HEK293 (cell line): ENCODE measurements around the gene RGS19.
A peak's percentile ranks its signal among the peaks of the same experiment; 100 is the strongest.

Experiments used
- IKZF3 ChIP-seq: fragments of 450-650 bp; IDR thresholded peaks from 2 replicates; pipeline ENCODE4 v1.5.0; 2018; ENCODE audit warnings: missing biosample characterization, mild to moderate bottlenecking, missing genetic modification characterization, moderate library complexity
- KLF10 ChIP-seq: fragments of 450-650 bp; IDR thresholded peaks from 2 replicates; pipeline ENCODE4 v1.5.1; 2018; ENCODE audit warnings: missing biosample characterization, mild to moderate bottlenecking, missing genetic modification characterization
- KLF8 ChIP-seq: fragments of 450-650 bp; formaldehyde crosslinking; IDR thresholded peaks from 2 replicates; pipeline ENCODE4 v1.5.1; 2016; ENCODE audit warnings: missing biosample characterization, missing genetic modification characterization
- YY1 ChIP-seq: fragments of 450-650 bp; formaldehyde crosslinking; IDR thresholded peaks from 2 replicates; pipeline ENCODE4 v1.5.1; 2018; ENCODE audit warnings: missing biosample characterization, missing genetic modification characterization
- ZIC2 ChIP-seq: fragments of 450-650 bp; formaldehyde crosslinking; IDR thresholded peaks from 2 replicates; pipeline ENCODE4 v1.5.1; 2016; ENCODE audit warnings: missing biosample characterization, missing genetic modification characterization
- ZNF221 ChIP-seq: fragments of 450-650 bp; formaldehyde crosslinking; IDR thresholded peaks from 2 replicates; pipeline ENCODE4 v1.5.1; 2017; ENCODE audit warnings: missing biosample characterization, missing genetic modification characterization, borderline replicate concordance
- ZNF341 ChIP-seq: fragments of 450-650 bp; formaldehyde crosslinking; IDR thresholded peaks from 2 replicates; pipeline ENCODE4; 2016; ENCODE audit warnings: low read depth, missing biosample characterization, missing genetic modification characterization
- ZNF394 ChIP-seq: fragments of 450-650 bp; formaldehyde crosslinking; IDR thresholded peaks from 2 replicates; pipeline ENCODE4 v1.5.1; 2016; ENCODE audit warnings: missing biosample characterization, missing genetic modification characterization, mild to moderate bottlenecking, moderate library complexity, borderline replicate concordance
- ZNF423 ChIP-seq: fragments of 450-650 bp; formaldehyde crosslinking; IDR thresholded peaks from 2 replicates; pipeline ENCODE4 v1.5.1; 2016; ENCODE audit warnings: missing biosample characterization, missing genetic modification characterization
- ZNF558 ChIP-seq: fragments of 450-650 bp; formaldehyde crosslinking; IDR thresholded peaks from 2 replicates; pipeline ENCODE4 v1.5.1; 2016; ENCODE audit warnings: missing biosample characterization, missing genetic modification characterization
- ZNF596 ChIP-seq: fragments of 450-650 bp; IDR thresholded peaks from 2 replicates; pipeline ENCODE4 v1.5.0; 2018; ENCODE audit warnings: missing biosample characterization, mild to moderate bottlenecking, missing genetic modification characterization, moderate library complexity
- ZNF610 ChIP-seq: fragments of 450-650 bp; formaldehyde crosslinking; IDR thresholded peaks from 2 replicates; pipeline ENCODE4 v1.5.1; 2016; ENCODE audit warnings: missing biosample characterization, missing genetic modification characterization, borderline replicate concordance
- ZNF76 ChIP-seq: fragments of 450-650 bp; formaldehyde crosslinking; IDR thresholded peaks from 2 replicates; pipeline ENCODE4; 2016; ENCODE audit warnings: low read depth, missing biosample characterization, missing genetic modification characterization, borderline replicate concordance
- ZNF777 ChIP-seq: fragments of 450-650 bp; formaldehyde crosslinking; IDR thresholded peaks from 2 replicates; pipeline ENCODE4 v1.5.1; 2017; ENCODE audit warnings: missing biosample characterization, missing genetic modification characterization, borderline replicate concordance
- ZNF837 ChIP-seq: fragments of 450-650 bp; formaldehyde crosslinking; IDR thresholded peaks from 2 replicates; pipeline ENCODE4 v1.5.1; 2016; ENCODE audit warnings: missing biosample characterization, missing genetic modification characterization
- ZXDB ChIP-seq: fragments of 450-650 bp; formaldehyde crosslinking; IDR thresholded peaks from 2 replicates; pipeline ENCODE4 v1.5.1; 2016; ENCODE audit warnings: missing biosample characterization, missing genetic modification characterization
- TF ChIP-seq, protein P1 (sequence below): fragments of 450-650 bp; formaldehyde crosslinking; IDR thresholded peaks from 2 replicates; pipeline ENCODE4 v1.5.1; 2016; ENCODE audit warnings: missing biosample characterization, missing genetic modification characterization
- TF ChIP-seq, protein P2 (sequence below): fragments of 450-650 bp; formaldehyde crosslinking; IDR thresholded peaks from 2 replicates; pipeline ENCODE4 v1.5.1; 2016; ENCODE audit warnings: missing biosample characterization, missing genetic modification characterization
- TF ChIP-seq, protein P3 (sequence below): fragments of 450-650 bp; formaldehyde crosslinking; optimal IDR thresholded peaks from 2 replicates; pipeline ENCODE3; 2016; ENCODE audit warnings: missing biosample characterization, mild to moderate bottlenecking, missing genetic modification characterization
- TF ChIP-seq, protein P4 (sequence below): fragments of 450-650 bp; formaldehyde crosslinking; IDR thresholded peaks from 2 replicates; pipeline ENCODE4 v1.5.1; 2016; ENCODE audit warnings: missing biosample characterization, missing genetic modification characterization
- TF ChIP-seq, protein P5 (sequence below): fragments of 450-650 bp; formaldehyde crosslinking; IDR thresholded peaks from 2 replicates; pipeline ENCODE4 v1.5.1; 2017; ENCODE audit warnings: missing biosample characterization, missing genetic modification characterization
- TF ChIP-seq, protein P6 (sequence below): fragments of 450-650 bp; formaldehyde crosslinking; IDR thresholded peaks from 2 replicates; pipeline ENCODE4 v1.5.1; 2016; ENCODE audit warnings: missing biosample characterization, missing genetic modification characterization
- TF ChIP-seq, protein P7 (sequence below): fragments of 450-650 bp; IDR thresholded peaks from 2 replicates; pipeline ENCODE4 v1.5.1; 2018; ENCODE audit warnings: missing biosample characterization, missing genetic modification characterization

Gene RGS19

DNA sequence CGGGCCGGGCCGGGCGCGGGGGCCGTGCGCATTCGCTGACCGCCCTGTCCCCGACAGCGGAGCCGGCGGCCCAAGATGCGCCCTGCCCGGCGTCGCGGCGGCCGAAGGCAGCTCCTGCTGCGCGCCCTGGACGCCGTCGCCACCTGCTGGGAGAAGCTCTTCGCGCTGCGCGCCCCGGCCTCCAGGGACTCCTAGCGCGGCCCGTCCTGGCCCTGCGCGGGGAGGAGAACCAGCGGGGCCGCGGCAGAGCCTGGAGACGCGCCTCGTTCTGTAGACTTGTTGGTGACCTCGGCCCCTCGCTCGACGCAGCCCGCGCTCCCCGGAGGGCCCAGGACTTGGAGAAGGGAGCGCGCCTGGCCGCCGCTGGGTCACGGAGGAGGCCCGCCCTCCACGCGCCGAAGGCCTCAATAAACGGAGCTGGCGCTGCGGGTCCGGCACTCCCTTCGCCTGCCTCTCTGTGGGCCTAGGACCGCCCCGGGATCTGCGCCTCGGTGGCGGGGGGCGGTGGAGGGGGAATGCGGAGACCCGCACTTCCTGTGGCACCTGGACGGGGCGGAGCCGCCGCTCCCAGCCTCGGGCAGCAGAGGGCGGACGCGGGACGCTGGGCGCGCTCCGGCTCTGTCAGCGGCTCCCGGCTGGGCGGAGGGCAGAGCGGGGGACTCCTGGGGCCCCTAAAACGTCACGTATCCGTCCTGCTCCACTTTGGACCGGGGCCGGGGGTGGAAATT is 40.6 kb downstream of the RGS19 start (continued):
- TF ChIP-seq, protein P1, sequence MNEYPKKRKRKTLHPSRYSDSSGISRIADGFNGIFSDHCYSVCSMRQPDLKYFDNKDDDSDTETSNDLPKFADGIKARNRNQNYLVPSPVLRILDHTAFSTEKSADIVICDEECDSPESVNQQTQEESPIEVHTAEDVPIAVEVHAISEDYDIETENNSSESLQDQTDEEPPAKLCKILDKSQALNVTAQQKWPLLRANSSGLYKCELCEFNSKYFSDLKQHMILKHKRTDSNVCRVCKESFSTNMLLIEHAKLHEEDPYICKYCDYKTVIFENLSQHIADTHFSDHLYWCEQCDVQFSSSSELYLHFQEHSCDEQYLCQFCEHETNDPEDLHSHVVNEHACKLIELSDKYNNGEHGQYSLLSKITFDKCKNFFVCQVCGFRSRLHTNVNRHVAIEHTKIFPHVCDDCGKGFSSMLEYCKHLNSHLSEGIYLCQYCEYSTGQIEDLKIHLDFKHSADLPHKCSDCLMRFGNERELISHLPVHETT (tag by site-specific recombination): no peak
- TF ChIP-seq ZNF221 (tag by site-specific recombination): no peak
- no peak for TF ChIP-seq ZNF558 (tag by site-specific recombination)
- peak; percentile 73 for TF ChIP-seq ZNF777
- no peak for TF ChIP-seq ZNF596 (tag by site-specific recombination)
- peak; percentile 65 for TF ChIP-seq ZNF341 (tag by site-specific recombination)
- peak; percentile 90 for TF ChIP-seq ZNF423 (tag by site-specific recombination)
- TF ChIP-seq ZNF837 (tag by site-specific recombination): 0 out of 2 replicates have a peak, but pooled peaks have one; percentile 26
- TF ChIP-seq IKZF3 (tag by site-specific recombination): 0 out of 2 replicates have a peak, but pooled peaks have one; percentile 7
- peak; percentile 45; the same call in 1 of the 2 replicates for TF ChIP-seq ZNF610 (tag by site-specific recombination)
- peak; percentile 61; the same call in 1 of the 2 replicates for TF ChIP-seq KLF8
- TF ChIP-seq, protein P2, sequence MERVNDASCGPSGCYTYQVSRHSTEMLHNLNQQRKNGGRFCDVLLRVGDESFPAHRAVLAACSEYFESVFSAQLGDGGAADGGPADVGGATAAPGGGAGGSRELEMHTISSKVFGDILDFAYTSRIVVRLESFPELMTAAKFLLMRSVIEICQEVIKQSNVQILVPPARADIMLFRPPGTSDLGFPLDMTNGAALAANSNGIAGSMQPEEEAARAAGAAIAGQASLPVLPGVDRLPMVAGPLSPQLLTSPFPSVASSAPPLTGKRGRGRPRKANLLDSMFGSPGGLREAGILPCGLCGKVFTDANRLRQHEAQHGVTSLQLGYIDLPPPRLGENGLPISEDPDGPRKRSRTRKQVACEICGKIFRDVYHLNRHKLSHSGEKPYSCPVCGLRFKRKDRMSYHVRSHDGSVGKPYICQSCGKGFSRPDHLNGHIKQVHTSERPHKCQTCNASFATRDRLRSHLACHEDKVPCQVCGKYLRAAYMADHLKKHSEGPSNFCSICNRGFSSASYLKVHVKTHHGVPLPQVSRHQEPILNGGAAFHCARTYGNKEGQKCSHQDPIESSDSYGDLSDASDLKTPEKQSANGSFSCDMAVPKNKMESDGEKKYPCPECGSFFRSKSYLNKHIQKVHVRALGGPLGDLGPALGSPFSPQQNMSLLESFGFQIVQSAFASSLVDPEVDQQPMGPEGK: peak; percentile 88
- TF ChIP-seq, protein P3, sequence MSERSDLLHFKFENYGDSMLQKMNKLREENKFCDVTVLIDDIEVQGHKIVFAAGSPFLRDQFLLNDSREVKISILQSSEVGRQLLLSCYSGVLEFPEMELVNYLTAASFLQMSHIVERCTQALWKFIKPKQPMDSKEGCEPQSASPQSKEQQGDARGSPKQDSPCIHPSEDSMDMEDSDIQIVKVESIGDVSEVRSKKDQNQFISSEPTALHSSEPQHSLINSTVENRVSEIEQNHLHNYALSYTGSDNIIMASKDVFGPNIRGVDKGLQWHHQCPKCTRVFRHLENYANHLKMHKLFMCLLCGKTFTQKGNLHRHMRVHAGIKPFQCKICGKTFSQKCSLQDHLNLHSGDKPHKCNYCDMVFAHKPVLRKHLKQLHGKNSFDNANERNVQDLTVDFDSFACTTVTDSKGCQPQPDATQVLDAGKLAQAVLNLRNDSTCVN (tag by site-specific recombination): peak; percentile 99
- TF ChIP-seq ZXDB (tag by site-specific recombination): peak; percentile 69
- TF ChIP-seq YY1: 0 out of 2 replicates have a peak, but pooled peaks have one; percentile 10
- TF ChIP-seq ZNF394: peak; percentile 51; the same call in 1 of the 2 replicates
- peak; percentile 55; the same call in 1 of the 2 replicates for TF ChIP-seq ZNF76 (tag by site-specific recombination)
- TF ChIP-seq, protein P4, sequence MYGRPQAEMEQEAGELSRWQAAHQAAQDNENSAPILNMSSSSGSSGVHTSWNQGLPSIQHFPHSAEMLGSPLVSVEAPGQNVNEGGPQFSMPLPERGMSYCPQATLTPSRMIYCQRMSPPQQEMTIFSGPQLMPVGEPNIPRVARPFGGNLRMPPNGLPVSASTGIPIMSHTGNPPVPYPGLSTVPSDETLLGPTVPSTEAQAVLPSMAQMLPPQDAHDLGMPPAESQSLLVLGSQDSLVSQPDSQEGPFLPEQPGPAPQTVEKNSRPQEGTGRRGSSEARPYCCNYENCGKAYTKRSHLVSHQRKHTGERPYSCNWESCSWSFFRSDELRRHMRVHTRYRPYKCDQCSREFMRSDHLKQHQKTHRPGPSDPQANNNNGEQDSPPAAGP (tag by site-specific recombination): peak; percentile 81
- TF ChIP-seq, protein P5, sequence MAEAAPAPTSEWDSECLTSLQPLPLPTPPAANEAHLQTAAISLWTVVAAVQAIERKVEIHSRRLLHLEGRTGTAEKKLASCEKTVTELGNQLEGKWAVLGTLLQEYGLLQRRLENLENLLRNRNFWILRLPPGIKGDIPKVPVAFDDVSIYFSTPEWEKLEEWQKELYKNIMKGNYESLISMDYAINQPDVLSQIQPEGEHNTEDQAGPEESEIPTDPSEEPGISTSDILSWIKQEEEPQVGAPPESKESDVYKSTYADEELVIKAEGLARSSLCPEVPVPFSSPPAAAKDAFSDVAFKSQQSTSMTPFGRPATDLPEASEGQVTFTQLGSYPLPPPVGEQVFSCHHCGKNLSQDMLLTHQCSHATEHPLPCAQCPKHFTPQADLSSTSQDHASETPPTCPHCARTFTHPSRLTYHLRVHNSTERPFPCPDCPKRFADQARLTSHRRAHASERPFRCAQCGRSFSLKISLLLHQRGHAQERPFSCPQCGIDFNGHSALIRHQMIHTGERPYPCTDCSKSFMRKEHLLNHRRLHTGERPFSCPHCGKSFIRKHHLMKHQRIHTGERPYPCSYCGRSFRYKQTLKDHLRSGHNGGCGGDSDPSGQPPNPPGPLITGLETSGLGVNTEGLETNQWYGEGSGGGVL: peak; percentile 93
- TF ChIP-seq, protein P6, sequence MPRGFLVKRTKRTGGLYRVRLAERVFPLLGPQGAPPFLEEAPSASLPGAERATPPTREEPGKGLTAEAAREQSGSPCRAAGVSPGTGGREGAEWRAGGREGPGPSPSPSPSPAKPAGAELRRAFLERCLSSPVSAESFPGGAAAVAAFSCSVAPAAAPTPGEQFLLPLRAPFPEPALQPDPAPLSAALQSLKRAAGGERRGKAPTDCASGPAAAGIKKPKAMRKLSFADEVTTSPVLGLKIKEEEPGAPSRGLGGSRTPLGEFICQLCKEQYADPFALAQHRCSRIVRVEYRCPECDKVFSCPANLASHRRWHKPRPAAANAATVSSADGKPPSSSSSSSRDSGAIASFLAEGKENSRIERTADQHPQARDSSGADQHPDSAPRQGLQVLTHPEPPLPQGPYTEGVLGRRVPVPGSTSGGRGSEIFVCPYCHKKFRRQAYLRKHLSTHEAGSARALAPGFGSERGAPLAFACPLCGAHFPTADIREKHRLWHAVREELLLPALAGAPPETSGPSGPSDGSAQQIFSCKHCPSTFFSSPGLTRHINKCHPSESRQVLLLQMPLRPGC (tag by site-specific recombination): no peak
- TF ChIP-seq, protein P7, sequence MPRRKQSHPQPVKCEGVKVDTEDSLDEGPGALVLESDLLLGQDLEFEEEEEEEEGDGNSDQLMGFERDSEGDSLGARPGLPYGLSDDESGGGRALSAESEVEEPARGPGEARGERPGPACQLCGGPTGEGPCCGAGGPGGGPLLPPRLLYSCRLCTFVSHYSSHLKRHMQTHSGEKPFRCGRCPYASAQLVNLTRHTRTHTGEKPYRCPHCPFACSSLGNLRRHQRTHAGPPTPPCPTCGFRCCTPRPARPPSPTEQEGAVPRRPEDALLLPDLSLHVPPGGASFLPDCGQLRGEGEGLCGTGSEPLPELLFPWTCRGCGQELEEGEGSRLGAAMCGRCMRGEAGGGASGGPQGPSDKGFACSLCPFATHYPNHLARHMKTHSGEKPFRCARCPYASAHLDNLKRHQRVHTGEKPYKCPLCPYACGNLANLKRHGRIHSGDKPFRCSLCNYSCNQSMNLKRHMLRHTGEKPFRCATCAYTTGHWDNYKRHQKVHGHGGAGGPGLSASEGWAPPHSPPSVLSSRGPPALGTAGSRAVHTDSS (tag by site-specific recombination): peak; percentile 23; the same call in 1 of the 2 replicates
- peak; percentile 84 for TF ChIP-seq ZIC2
- no peak; the same call in 1 of the 2 replicates for TF ChIP-seq KLF10 (tag by site-specific recombination)
